ENCODE measurements around the gene BCAS3. TPM values are rescaled to one million over a fixed set of nuclear protein-coding genes. Genes with fewer than 3 reads are reported as not detected.
"Not testable (repeated sequence)": the region's sequence is repeated elsewhere in the genome, so short reads cannot be mapped to it uniquely, and the experiment has no call there.

Gene BCAS3
- total RNA-seq, 2 experiments from 2014 or later, result 13.7 to 25.8 TPM

- DNase-seq, result no peak
- CTCF ChIA-PET, result interaction anchor here (1.0 kb wide), 1 partner anchor 15 kb away, joined by 4 read pairs; no protein-coding TSS in a partner anchor
- Mint-ChIP-seq H3K36me3 (peaks cover 25% of the 10 kb centered on the region), H3K4me1 (peaks cover 20% of the 10 kb centered on the region), H3K27me3 (no peaks in the 10 kb centered on the region), H3K27ac (peak overlapping the region; percentile 19), H3K4me3 (no peak overlapping the region), H3K9me3 (ENCODE audit: low read depth) (no peaks in the 10 kb centered on the region)
- no peak for ATAC-seq
Measured at GRCh38 chr17:60652454-60653247, 25.0 kb upstream of the BCAS3 start.

GRCh38 chr17:60653569-60653968, 24.1 kb upstream of the BCAS3 start:
- Mint-ChIP-seq H3K36me3 (peaks cover 21% of the 10 kb centered on the region), H3K4me1 (peaks cover 20% of the 10 kb centered on the region), H3K4me3 (no peak overlapping the region), H3K9me3 (ENCODE audit: low read depth) (no peaks in the 10 kb centered on the region), H3K27me3 (no peaks in the 10 kb centered on the region), H3K27ac (no peak overlapping the region)
- no peak for DNase-seq
- CTCF ChIA-PET, result no interaction called here
- ATAC-seq, result no peak

GRCh38 chr17:60656499-60656898, 21.2 kb upstream of the BCAS3 start:
- Mint-ChIP-seq H3K4me3 (no peak overlapping the region), H3K4me1 (peaks cover 21% of the 10 kb centered on the region)

GRCh38 chr17:60659156-60659555, 18.5 kb upstream of the BCAS3 start:
- CTCF ChIA-PET, result interaction anchor here (0.6 to 1.4 kb wide), 2 partner anchors 18 to 509 kb away, joined by 3 to 4 read pairs; no protein-coding TSS in a partner anchor
- peak overlapping the region; percentile 12 for H3K27ac Mint-ChIP-seq
- no peaks in the 10 kb centered on the region for H3K27me3 Mint-ChIP-seq
- DNase-seq (no peak), ATAC-seq (no peak)
- no peak overlapping the region for H3K4me3 Mint-ChIP-seq
- peaks cover 5% of the 10 kb centered on the region for H3K36me3 Mint-ChIP-seq
- no peaks in the 10 kb centered on the region for H3K9me3 Mint-ChIP-seq (ENCODE audit: low read depth)
- peaks cover 4% of the 10 kb centered on the region for H3K4me1 Mint-ChIP-seq

More at GRCh38 chr17:60656499-60656898, 21.2 kb upstream of the BCAS3 start:
- H3K27me3 Mint-ChIP-seq, result no peaks in the 10 kb centered on the region
- H3K9me3 Mint-ChIP-seq (ENCODE audit: low read depth), result no peaks in the 10 kb centered on the region
- DNase-seq, result no peak
- ATAC-seq, result no peak
- peaks cover 6% of the 10 kb centered on the region for H3K36me3 Mint-ChIP-seq
- CTCF ChIA-PET, result interaction anchor here (1.7 kb wide), 1 partner anchor 18 kb away, joined by 4 read pairs; no protein-coding TSS in a partner anchor
- H3K27ac Mint-ChIP-seq, result no peak overlapping the region

- no peak overlapping the region for H3K4me3 Mint-ChIP-seq
- no peaks in the 10 kb centered on the region for H3K9me3 Mint-ChIP-seq (ENCODE audit: low read depth)
- CTCF ChIA-PET, result no interaction called here
- peaks cover 11% of the 10 kb centered on the region for H3K36me3 Mint-ChIP-seq
- DNase-seq, result no peak
- peaks cover 2% of the 10 kb centered on the region for H3K4me1 Mint-ChIP-seq
- H3K27ac Mint-ChIP-seq, result no peak overlapping the region
- no peak for ATAC-seq
- no peaks in the 10 kb centered on the region for H3K27me3 Mint-ChIP-seq
Measured at GRCh38 chr17:60661489-60661888, 16.2 kb upstream of the BCAS3 start.

- Mint-ChIP-seq H3K27me3 (no peaks in the 10 kb centered on the region), H3K27ac (no peak overlapping the region), H3K36me3 (peaks cover 13% of the 10 kb centered on the region), H3K4me3 (no peak overlapping the region), H3K4me1 (peaks cover 5% of the 10 kb centered on the region), H3K9me3 (ENCODE audit: low read depth) (no peaks in the 10 kb centered on the region)
- DNase-seq (no peak), ATAC-seq (no peak)
- CTCF ChIA-PET, result no interaction called here
Measured at GRCh38 chr17:60664022-60664421, 13.6 kb upstream of the BCAS3 start.

- no peak overlapping the region for H3K27ac Mint-ChIP-seq
- CTCF ChIA-PET, result interaction anchor here (1.4 kb wide), 1 partner anchor 25 kb away, joined by 4 read pairs; no protein-coding TSS in a partner anchor
- no peaks in the 10 kb centered on the region for H3K9me3 Mint-ChIP-seq (ENCODE audit: low read depth)
- H3K27me3 Mint-ChIP-seq, result no peaks in the 10 kb centered on the region
- ATAC-seq, result no peak
- DNase-seq, result no peak
- peaks cover 3% of the 10 kb centered on the region for H3K4me1 Mint-ChIP-seq
- no peak overlapping the region for H3K4me3 Mint-ChIP-seq
- H3K36me3 Mint-ChIP-seq, result peaks cover 13% of the 10 kb centered on the region
Measured at GRCh38 chr17:60665602-60666001, 12.0 kb upstream of the BCAS3 start.

- ATAC-seq; H3K4me3 Mint-ChIP-seq; DNase-seq; H3K9me3 Mint-ChIP-seq (ENCODE audit: low read depth); CTCF ChIA-PET; H3K36me3 Mint-ChIP-seq; H3K27ac Mint-ChIP-seq; H3K4me1 Mint-ChIP-seq; H3K27me3 Mint-ChIP-seq: not testable (repeated sequence)
Measured at GRCh38 chr17:60668741-60669140, 8.9 kb upstream of the BCAS3 start.

- no peak for DNase-seq
- H3K9me3 Mint-ChIP-seq (ENCODE audit: low read depth), result no peaks in the 10 kb centered on the region
- no peak overlapping the region for H3K4me3 Mint-ChIP-seq
- H3K36me3 Mint-ChIP-seq, result peaks cover 1% of the 10 kb centered on the region
- ATAC-seq, result no peak
- peaks cover 5% of the 10 kb centered on the region for H3K4me1 Mint-ChIP-seq
- no peaks in the 10 kb centered on the region for H3K27me3 Mint-ChIP-seq
- H3K27ac Mint-ChIP-seq, result no peak overlapping the region
- CTCF ChIA-PET, result interaction anchor here (1.4 kb wide), 1 partner anchor 250 kb away, joined by 4 read pairs; no protein-coding TSS in a partner anchor
Measured at GRCh38 chr17:60671482-60671881, 6.2 kb upstream of the BCAS3 start.

- not testable (repeated sequence) for H3K4me3 Mint-ChIP-seq; H3K36me3 Mint-ChIP-seq; DNase-seq; ATAC-seq; H3K27ac Mint-ChIP-seq; H3K9me3 Mint-ChIP-seq (ENCODE audit: low read depth); H3K27me3 Mint-ChIP-seq
- peaks cover 18% of the 10 kb centered on the region for H3K4me1 Mint-ChIP-seq
- CTCF ChIA-PET, result interaction anchor here (0.8 to 1.1 kb wide), 3 partner anchors 44 to 636 kb away, joined by 3 read pairs; no protein-coding TSS in a partner anchor
Measured at GRCh38 chr17:60674637-60675036, 3.0 kb upstream of the BCAS3 start.

- DNase-seq (no peak), ATAC-seq (no peak)
- no peak overlapping the region for H3K4me3 Mint-ChIP-seq
- no peak overlapping the region for H3K27ac Mint-ChIP-seq
- H3K36me3 Mint-ChIP-seq, result no peaks in the 10 kb centered on the region
- H3K4me1 Mint-ChIP-seq, result peaks cover 18% of the 10 kb centered on the region
- CTCF ChIA-PET, result no interaction called here
- H3K9me3 Mint-ChIP-seq (ENCODE audit: low read depth), result no peaks in the 10 kb centered on the region
- H3K27me3 Mint-ChIP-seq, result no peaks in the 10 kb centered on the region
Measured at GRCh38 chr17:60675997-60676396, 1.7 kb upstream of the BCAS3 start.

GRCh38 chr17:60676758-60677307, 818 bp upstream of the BCAS3 start:
- Mint-ChIP-seq H3K9me3 (ENCODE audit: low read depth) (no peaks in the 10 kb centered on the region), H3K4me3 (peak overlapping the region; percentile 95), H3K27ac (peak overlapping the region; percentile 87), H3K36me3 (no peaks in the 10 kb centered on the region), H3K4me1 (peaks cover 18% of the 10 kb centered on the region), H3K27me3 (no peaks in the 10 kb centered on the region)
- CTCF ChIA-PET, result interaction anchor here (1.1 to 1.6 kb wide), 4 partner anchors 17 to 256 kb away, joined by 3 to 7 read pairs (median 4); no protein-coding TSS in a partner anchor
- no peak for ATAC-seq
- DNase-seq, result no peak

- H3K4me1 Mint-ChIP-seq, result peaks cover 18% of the 10 kb centered on the region
- no peak for DNase-seq
- CTCF ChIA-PET, result interaction anchor here (0.9 to 1.2 kb wide), 2 partner anchors 38 to 43 kb away, joined by 3 read pairs; no protein-coding TSS in a partner anchor
Measured at GRCh38 chr17:60678118-60678444, 430 bp downstream of the BCAS3 start.

GRCh38 chr17:60679287-60679686, 1.6 kb downstream of the BCAS3 start:
- H3K27me3 Mint-ChIP-seq, result no peaks in the 10 kb centered on the region
- no peaks in the 10 kb centered on the region for H3K9me3 Mint-ChIP-seq (ENCODE audit: low read depth)
- no peaks in the 10 kb centered on the region for H3K36me3 Mint-ChIP-seq
- H3K27ac Mint-ChIP-seq, result no peak overlapping the region
- peaks cover 18% of the 10 kb centered on the region for H3K4me1 Mint-ChIP-seq
- H3K4me3 Mint-ChIP-seq, result peak overlapping the region; percentile 16
- DNase-seq, result no peak
- ATAC-seq, result no peak
- CTCF ChIA-PET, result no interaction called here

More at GRCh38 chr17:60678118-60678444, 430 bp downstream of the BCAS3 start:
- H3K36me3 Mint-ChIP-seq, result no peaks in the 10 kb centered on the region
- peak overlapping the region; percentile 87 for H3K27ac Mint-ChIP-seq
- peak overlapping the region; percentile 95 for H3K4me3 Mint-ChIP-seq
- no peak for ATAC-seq
- H3K9me3 Mint-ChIP-seq (ENCODE audit: low read depth), result no peaks in the 10 kb centered on the region
- no peaks in the 10 kb centered on the region for H3K27me3 Mint-ChIP-seq

Data from activated CD8-positive, alpha-beta memory T cell treated with anti-CD3 and anti-CD28 coated beads, Interleukin-2, amount 10 ng/mL, durations not matched to agents 7 days and 5 days (primary cell).